ENCODE measurements around the gene ATG16L1.

ATG16L1 gene

DNA sequence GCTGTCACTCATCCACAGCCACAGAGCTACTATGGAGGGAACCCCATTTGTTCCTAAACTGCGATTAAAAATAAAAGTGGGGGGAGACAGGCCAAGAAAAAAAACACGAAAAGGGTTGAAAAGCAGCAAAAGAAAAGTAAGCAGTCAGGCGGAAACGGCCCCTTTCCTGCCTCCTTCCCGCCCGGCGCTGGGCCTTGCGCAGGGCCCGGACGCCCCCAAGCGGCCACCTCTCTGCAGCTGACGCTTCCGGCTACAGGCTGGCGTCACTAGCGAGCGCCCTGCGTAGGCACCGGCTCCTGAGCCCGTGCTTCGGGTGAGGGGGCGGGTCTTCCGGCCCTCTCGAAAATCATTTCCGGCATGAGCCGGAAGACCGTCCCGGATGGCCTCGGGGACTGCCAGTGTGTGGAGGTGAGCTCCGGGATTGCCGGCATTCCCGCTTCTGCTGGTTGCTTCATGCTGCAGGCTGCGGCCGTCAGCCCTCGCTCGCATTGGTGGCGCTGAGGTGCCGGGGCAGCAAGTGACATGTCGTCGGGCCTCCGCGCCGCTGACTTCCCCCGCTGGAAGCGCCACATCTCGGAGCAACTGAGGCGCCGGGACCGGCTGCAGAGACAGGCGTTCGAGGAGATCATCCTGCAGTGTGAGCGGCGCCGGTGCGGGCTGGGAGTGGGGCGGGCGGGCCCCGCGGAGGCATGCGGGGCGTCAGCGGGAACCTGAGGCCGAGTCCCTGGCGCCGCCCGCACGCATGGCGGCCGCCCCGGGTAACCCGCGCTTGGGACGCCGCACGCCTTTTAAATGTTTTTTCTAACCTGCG is at the start of gene ATG16L1:
ATG16L1 (plus strand) TSS at position 368 of the 811 bp plus-strand sequence; CDS start at position 523, 155 bp downstream.
- DNase-seq, result peak; percentile 97

DNA sequence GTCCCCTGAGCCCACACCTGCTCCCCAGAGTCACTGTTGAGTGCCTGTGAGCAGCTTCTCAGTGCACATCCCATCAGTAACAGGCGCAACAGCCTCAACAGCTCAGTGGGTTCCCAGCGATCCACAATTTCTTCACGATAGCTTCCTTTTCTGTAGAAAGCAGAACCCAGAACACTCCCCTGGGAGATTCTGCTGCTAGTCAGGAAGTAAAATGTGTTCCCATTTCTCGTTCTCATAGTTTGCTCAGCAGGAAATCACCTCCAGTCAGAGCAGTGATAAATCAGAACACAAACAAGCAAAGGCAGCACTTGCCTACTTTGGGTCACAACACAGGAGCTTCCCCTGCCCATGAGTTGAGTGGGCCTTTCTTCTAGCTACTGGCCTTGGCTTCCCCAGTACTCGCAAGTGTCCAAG is 48.9 kb upstream of the ATG16L1 start:
- DNase-seq, result no peak

GRCh38 chr2:233203060-233203459 is 48.4 kb upstream of the ATG16L1 start:
- DNase-seq, result no peak

GRCh38 chr2:233204286-233204936 is 47.1 kb upstream of the ATG16L1 start:
- no peak for DNase-seq

- DNase-seq, result no peak
Measured at GRCh38 chr2:233208382-233209116, 42.9 kb upstream of the ATG16L1 start.

DNA sequence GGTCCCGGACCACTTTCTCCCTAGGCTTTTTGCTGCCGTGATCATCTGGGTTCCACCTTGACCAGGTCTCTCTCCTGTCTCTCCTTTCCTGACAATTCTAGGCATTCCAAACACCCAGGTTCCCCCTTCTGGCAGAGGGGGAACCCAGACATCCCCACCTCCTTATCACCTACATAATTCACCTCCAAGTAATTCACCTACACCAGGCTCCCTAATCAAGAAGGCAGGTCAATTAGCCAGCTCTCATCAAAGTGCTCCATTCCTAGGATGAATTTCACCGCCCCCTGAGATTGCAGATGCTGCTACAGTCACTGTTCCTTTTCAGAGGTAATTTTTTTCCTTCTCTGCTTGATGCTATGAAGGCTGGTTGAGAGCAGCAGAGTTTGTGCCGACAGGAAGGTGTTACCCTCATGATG is 42.3 kb upstream of the ATG16L1 start:
- DNase-seq, result no peak

- DNase-seq, result peak; percentile 1
Measured at GRCh38 chr2:233209533-233210171, 41.8 kb upstream of the ATG16L1 start.

- DNase-seq, result no peak
Measured at GRCh38 chr2:233210281-233210680, 41.2 kb upstream of the ATG16L1 start.

GRCh38 chr2:233210843-233211547 is 40.5 kb upstream of the ATG16L1 start:
- DNase-seq, result no peak

DNA sequence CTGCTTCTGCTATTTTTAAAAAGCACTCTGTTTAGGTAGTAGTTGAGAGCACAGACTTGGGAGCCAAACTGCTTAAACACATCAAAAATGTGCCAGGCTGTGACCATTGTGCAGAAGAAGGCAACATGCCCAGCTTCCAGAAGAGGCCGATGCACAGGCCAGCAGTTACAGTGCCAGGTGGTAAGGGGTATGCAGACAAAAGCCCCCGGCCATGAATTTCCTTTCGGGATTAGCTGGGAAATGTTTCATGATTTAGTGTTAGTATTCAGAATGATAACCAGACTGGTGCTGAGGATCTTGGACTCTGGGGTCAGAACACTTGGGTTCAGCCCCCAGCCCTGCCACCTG is 40.0 kb upstream of the ATG16L1 start:
- DNase-seq, result no peak

DNA sequence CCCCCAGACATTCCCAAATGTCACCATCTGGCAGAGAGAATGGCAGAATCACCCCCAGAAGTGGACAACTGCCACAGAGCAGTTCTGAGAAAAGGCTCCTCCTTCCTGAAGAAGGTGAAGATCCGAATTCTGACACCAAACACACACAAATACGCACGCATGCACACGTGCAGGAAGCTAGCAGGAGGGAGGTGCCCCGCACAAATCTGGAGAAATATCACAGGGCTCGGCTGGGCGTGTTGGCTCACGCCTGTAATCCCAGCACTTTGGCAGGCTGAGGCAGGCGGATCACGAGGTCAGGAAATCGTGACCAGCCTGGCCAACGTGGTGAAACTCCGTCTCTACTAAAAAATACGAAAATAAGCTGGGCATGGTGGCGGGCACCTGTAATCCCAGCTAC is 38.5 kb upstream of the ATG16L1 start:
- no peak for DNase-seq

- no peak for DNase-seq
Measured at GRCh38 chr2:233213975-233214374, 37.5 kb upstream of the ATG16L1 start.

DNA sequence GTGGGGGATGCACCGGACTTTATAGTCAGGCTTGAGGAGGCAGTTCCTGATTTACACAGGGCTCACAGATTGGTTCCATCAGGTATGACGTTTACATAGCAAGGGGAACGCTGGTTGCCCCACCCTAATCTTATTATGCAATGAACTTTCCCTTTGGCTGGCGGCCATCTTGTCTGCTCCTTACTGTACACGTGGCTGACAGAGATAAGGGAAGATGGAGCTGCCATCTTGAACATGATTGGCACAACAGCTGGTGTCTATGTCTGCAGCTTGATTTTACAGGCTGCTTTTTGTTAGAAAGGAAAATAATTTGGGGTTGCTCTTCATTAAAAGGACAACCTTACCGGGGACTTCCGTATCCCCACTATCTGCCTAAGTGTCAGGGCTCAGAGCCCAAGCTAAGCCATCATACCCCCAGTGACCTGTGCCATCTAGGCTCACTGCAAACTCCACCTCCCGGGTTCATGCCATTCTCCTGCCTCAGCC is 33.5 kb upstream of the ATG16L1 start:
- DNase-seq, result no peak

GRCh38 chr2:233218836-233219235 is 32.6 kb upstream of the ATG16L1 start:
- DNase-seq, result no peak

DNA sequence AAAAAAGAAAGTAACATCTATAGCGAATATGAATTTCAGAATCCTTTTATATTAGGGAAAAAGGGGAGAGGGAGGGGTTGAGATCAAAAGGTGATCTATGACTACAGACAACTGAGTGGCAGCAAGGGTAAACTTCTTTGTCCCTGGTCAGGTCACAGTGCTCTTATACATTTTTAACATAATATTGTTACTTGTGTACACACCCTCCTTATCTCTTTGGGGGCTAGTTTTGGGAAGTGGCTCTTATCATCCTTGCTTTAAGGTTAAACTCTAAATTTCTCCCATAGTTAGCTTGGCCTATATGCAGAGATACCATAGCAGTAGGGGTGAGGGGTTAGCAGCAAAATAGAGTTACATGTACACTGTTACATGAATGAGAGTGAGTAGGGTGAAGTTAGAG is 31.6 kb upstream of the ATG16L1 start:
- no peak for DNase-seq

- no peak for DNase-seq
Measured at GRCh38 chr2:233221378-233222063, 30.0 kb upstream of the ATG16L1 start.

DNA sequence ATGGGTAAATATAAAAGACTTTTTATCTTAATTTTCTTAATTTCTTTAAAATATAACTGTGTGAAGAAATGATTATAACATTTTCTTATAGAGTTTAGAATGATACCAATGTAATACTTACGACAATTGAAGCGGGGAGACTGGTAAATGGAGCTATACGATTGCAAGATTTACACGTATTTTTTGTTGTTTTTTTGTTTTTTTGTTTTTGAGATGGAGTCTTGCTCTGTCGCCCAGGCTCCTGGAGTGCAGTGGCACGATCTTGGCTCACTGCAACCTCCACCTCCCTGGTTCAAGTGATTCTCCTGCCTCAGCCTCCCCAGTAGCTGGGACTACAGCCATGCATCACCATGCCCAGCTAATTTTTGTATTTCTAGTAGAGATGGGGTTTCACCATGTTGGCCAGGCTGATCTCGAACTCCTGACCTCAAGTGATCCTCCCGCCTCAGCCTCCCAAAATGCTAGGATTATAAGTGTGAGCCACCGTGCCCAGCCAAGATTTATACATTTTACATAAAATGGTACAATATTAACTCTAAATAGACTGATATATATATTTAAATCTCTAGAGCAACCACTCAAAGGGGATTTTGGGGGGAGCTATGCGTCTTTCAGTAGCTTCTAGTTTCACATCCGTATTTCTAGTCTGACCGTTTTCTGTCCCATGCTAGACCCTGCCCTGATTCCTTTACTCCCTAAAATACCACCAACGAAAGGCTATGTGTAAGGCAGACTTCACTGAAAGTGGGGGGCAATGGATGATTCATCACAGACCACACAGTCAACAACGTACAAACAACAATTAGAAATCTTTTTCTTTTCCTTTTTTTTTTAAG is 28.2 kb upstream of the ATG16L1 start:
- no peak for DNase-seq

DNA sequence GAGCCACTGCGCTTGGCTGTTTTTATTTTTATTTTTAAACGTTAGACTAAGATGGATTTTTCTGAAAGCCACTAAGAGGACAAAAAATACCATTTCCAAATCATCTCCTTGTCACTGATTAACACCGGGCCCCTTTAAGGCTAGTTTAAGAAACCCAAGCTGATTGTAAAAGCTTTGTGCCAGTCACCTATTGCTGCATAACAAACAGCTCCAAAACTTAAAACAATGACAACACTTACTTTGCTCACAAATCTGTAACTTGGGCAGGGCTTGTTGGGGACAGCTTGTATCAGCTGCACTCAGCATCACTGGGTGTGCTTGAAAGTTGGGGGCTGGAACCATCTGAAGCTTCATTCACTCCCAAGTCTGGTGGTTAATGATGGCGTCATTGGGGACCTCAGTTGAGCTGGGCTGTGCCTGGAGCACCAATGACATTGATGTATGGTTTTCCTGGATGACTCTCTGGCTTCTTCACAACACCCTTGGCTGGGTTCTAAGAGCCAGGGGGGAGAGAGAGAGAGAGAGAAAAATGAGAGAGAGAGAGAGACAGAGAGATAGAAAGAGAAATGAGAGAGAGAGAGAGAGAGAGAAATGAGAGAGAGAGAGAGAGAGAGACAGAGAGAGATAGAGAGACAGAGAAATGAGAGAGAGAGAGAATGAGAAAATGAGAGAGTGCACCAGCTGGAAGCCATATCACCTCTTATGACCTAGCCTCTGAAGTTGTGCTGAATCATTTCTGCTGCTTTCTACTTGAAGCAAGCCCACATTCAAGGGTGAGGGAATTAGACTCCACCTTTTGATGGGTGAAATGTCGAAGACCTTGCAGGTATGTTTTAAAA is 26.0 kb upstream of the ATG16L1 start:
- no peak for DNase-seq

DNA sequence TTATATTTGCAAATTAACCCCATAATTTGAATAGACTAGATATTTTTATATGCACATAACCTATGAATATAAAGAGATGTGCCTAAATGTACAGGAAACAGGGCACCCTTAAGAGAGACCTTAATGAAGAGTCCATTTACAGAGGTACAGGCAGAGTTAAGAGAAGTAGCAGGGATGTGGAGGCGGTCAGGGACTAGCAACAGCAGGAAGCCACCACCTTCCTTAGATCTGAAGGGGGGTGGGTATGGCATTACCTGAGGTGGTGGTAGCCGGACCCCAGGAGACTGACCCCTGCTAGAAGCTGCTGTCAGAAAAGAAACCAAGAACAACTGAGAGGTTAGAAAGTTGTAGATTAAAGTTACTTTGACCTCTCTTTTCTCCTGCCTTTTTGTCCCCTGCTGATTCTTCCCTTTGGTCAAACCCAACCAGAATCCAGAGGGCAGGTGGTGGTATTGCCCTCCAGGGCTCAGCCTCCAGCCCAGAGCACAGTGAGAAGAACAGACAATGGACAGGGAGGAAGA is 24.9 kb upstream of the ATG16L1 start:
- DNase-seq, result no peak
